ENCODE data around the gene PIM3.

The PIM3 gene

DNA sequence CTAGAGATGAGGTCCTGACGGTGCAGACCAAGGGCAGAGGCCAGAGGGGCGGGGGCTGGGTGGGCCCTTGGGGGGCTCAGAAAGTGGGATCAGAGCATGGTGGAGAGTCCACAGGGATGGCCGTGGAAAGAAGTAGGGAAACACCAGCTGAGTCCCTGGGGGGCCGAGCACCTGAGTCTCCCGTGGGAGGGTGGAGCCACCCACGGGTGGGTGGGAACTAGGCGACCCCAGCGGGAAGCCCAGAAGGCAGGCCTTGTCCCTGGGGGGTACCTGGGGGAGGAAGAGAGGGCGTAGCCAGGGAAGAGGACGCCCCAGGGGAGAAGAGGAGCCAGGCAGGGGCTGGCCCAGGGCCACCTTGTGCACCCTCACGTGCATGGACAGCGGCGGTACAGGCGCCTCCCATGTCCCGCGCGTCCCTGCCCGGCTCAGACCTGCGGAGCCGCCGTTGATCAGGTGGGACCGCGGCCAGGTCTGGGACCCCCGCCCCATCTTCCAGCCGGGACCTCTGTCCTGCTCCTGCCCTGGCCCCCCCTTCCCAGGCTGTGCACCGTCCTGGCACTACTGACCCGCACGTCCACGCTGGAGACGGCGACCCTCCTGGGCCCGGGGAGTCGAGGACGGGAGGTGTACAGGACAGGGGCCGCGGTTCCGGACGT is 31.9 kb upstream of the PIM3 start:
- no peak for DNase-seq

DNA sequence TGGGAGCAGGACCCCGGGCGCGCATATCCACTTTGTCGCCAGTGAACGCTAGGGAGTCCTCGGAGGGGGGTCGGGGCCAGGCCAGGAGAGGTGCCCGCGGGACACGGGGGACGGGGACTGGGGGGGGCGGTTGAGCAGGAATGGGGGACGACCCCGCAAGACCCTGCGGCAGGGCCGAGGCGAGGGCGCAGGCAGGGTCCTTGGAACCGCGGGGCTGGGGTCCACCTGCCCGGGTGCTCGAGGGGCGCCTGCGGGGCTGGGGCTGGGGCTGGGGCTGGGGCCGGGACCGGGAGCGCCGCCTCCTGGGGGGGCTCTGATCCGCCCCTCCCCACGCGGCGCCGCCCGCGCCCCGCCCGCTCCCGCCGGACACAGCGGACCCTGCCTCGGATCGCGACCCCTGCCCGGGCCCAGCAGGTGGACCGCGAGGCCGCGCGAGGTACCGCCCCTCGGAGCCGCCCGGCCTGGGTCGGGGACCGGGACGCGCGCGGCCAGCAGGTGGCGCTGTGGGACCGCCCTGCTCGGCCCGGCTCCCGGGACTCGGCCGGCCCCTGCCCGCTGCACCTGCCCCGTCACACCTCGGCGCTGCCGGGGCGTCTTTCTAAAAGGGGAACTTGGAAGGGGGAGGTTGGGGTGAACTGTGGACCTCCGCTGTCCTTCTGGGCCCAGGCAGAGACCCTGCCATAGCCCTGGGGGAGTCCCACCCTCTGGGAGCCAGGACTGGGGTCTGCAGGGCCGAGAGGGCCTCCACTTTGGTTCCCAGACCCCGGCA is 31.2 kb upstream of the PIM3 start:
- peak; percentile 10 for DNase-seq

DNA sequence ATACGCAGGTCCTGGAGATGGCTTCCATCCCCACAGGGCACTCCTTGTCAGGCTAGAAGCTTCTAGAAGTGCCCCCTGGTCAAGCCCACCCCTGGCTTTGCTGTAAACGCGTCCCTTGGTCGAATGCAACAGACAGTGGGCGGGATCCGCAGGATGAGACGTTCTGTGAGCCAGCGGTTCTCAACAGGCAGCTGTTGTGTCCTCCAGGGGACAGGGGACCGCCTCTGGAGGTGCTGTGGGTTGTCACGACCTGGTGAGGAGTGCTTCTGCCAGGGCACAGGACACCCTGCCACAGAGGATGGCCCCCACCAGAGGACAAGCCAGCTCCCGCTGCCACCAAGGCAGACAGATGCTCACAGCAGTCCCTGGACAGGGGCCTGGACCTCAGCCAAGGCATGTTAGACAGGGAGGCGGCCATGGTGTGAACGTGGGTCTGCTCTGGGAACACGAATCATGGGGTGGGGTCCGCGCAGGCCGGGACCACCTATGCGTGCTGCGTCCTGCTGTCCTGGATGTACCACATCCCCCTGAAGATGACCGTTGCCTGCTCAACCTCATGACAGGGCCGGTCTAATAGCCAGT is 30.5 kb upstream of the PIM3 start:
- DNase-seq: no peak

DNA sequence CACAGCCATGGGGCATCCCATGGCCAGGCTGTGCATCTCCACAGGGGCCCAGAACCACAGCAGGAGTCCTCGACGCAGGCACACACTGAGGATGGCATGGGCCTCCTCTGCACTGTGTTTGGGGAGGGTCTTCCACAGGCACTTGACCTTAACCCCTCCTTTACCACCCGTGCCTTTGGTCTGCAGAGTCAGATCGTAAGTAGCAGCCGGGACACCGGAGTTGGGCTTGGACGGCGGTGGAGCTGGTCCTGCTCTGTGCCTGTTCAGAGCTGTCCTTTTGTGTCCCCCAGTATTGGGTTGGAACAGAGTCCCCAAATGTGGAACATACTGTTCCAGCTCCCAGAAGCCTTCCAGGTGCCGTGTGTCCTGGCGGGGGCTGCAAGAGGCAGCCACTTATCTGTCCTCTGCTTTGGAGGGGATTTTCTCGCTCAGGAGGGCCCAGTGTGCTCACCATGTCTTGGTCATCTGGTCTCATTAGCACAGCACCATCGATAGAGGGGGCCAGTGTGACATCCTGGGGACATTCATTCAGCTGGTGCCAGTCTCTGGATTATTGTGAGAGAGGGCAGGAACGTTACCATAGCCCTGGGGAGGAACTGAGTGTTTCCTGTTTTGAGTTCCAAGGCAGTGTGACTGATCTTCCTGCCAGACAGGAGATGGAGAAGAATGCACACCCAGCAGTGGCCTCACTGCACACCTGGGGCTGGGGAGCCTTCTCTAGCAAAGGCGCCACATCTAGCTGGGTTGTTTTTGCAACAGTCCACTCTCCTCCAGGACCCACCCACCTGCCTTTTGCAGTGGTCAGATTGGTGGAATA is 29.8 kb upstream of the PIM3 start:
- peak; percentile 57 for DNase-seq

DNA sequence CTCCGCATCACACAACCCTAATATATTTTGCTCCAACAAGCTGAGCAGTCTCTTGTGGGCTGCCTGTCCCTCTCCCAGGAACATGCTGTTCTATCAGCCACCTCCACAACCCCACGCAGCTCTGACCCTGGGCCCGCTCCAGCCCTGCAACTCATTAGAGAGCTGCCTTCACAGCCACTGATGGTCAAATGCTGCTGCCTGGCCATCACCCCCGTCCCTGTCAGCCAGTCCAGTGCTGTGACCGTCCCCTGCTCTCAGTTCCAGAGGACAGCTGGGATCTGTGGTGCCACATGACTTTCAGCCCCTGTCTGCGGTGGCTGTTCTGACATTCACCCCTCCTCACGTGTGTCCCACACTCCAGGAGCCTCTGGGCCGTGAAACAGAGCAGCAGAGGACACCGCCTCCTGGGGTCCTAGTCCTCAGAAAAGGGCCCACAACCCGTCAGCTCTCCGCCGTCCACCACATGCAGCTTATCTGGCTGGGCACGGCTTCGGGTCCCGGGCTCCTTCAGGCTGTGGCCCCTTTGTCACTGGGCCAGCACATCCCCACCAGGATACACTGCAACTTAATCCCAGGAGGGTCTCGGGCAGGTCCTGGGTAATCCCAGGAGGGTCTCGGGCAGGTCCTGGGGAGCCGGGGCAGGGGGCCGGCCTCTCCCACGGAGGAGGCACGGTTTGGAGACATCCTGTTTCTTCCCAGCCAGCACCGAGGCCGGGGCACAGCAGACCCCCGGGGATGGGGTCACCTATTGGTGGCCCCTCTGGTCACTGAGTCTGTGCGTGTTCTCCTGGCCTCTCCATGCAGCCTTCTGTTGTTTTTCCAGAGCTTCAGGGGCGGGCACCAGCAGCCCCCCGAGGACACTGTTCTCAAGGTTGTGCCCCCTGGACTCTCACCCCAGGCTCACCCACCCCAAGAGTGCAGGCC is 27.1 kb upstream of the PIM3 start:
- no peak for DNase-seq

DNA sequence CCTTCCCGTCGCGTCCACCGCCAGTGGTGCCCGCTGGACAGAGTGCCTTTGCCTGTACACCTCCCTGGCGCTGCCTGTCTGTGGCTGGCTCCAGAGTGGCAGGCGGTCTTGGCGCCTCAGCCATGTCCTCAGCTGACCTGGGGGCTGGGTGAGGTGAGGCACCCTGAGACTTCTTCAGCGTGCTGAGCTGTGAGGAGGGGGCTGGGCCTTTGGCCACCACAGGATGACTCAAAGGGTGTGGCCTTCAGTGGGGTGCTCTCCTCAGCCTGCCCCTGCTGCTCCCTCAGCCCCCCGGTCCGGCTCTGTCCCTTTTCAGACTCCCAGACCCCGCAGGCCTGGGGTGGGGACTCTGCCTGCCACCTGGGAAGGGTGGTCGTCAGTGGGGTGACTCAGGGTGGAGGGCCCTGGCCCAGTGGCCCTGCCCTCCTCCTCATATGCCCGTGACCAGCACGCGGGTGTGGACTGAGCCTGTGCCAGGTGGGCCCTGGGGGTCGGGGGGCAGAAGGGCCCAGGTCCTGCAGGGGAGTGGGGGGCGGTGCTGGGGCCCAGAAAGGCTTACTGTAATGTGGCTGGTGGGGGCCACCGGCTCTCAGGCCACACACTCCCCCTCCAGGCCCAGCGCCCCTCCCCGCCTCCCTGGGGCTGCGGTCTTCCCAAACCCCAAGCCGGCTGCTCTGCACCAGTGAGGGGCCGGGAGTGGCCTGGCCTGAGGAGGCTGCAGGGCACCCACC is 26.2 kb upstream of the PIM3 start:
- peak; percentile 31 for DNase-seq

DNA sequence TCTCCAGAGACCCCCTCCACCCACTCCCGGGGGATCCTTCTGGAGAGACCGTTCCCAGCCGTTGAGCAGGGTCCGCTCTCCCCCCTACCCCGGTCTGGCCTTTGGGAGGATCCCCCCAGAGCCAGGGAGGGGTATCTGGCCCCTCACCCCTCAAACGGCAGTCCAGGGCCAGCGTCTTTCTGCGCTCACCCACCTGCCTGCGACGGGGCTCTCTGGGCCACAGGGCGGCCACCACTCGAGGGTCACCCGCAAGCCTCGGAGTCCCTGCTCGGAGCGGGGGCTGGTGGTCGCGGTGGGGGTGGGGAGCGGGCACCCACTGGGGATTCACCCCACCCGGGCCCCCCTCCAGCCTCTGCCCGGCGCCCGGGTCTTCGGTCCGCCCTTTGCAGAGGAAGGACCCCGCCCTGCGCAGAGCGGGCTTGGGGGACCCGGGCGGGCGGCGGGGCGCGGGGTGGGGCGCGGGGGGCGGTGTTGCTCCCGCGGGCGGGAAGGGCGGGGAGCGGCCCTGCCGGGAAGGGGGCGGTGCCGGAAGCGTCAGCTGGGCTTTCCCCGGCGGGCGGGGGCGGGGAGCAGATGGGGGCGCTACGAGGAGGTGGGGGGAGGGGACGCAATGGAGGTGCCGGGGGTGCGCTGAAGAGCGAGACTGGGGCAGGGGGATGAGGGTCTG is 25.5 kb upstream of the PIM3 start:
- DNase-seq: peak; percentile 58

DNA sequence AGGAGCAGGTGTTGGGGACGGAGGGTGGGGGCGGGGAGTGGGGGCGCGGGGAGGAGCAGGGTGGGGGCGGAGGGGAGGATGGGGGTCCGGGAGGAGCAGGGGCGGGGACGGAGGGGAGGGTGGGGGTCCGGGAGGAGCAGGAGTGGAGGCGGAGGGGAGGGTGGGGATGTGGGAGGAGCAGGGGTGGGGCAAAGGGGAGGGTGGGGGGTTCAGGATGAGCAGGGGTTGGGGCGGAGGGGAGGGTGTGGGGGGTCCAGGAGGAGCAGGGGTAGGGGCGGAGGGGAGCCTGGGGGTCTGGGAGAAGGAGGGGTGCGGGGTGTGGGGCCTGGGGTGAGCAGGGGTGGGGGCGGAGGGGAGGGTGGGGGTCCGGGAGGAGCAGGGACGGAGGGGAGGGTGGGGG is 25.0 kb upstream of the PIM3 start:
- DNase-seq: no peak

DNA sequence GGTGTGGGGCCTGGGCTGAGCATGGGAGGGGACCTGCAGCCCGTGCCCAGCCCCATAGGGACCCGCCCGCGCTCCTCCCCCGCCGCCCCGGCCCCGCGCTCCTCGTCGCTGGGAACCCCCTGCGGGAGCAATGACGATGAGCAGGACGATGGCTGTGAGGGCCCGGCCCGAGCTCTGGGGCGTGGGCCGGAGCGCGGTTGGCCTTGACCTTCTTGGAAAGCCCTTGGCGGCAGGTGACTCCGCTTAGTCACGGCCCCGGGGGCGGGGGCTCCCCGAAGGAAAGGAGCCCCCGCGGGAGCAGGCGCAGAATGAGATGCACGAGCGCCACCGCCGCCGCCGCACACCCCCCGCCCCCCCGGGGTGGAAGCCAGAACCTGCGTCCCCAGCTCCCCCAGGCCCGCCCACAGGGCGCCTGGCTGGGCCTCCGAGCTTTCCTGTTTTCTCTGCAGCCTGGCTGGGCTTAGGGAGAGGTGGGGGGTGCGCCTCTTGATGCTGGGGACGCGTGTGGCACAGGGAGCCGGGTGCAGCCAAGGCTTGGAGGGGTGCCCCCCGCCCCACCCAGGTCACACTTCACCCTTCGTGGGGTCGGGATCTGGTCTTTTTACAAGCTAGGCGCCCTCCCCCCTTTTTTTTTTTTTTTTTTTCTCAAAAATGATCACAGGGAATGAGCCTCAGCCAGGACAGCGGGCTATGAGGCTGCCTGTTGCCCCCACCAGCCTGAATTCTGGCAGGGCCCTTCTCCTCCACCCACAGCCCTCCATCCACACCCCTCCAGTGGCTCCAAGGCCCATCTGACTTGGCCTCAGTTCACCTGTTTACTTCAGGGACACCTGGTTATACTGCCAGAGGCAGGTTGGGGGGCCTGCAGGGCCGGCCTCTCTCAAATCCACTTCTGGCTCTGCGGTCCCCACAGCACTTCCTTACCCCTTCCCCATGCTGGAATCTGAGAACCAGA is 24.3 kb upstream of the PIM3 start:
- peak; percentile 51 for DNase-seq

DNA sequence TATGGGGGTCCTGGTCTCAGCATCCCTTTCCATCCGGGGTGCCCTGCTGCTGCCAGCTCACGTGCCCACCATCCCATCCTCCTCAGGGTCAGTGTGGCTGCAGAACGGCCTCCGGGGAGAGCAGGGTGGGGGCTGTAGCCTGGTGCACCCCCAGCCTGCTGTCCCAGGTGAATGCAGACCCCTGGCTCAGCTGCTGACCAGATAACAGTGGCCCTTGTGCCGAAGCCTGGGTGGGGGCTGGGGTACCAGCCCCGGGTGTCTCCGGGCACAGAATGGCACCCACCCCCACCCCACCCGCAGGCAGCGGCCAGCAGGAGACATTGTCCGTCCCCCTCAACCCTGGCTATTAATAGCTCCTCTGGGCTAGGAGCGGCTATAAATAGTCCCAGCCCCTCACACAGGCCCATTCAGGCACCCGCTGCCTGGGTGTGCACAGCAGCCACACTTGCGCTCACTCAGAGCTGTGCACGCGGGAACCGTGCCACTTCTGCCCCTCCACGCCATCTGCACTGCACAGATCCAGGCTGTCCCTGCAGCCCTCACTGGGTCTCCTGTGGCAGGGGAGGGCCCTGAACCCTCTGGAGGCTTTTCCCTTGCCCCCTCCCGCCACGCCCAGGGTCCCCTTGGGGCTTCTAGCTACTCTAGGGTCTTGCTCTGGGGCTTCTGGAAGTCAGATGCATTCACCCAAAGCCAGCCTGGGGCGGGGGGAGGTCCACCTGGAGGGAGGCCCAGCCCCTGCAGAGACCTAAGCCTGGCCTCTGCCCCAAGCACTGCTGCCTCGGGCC is 23.4 kb upstream of the PIM3 start:
- no peak for DNase-seq

DNA sequence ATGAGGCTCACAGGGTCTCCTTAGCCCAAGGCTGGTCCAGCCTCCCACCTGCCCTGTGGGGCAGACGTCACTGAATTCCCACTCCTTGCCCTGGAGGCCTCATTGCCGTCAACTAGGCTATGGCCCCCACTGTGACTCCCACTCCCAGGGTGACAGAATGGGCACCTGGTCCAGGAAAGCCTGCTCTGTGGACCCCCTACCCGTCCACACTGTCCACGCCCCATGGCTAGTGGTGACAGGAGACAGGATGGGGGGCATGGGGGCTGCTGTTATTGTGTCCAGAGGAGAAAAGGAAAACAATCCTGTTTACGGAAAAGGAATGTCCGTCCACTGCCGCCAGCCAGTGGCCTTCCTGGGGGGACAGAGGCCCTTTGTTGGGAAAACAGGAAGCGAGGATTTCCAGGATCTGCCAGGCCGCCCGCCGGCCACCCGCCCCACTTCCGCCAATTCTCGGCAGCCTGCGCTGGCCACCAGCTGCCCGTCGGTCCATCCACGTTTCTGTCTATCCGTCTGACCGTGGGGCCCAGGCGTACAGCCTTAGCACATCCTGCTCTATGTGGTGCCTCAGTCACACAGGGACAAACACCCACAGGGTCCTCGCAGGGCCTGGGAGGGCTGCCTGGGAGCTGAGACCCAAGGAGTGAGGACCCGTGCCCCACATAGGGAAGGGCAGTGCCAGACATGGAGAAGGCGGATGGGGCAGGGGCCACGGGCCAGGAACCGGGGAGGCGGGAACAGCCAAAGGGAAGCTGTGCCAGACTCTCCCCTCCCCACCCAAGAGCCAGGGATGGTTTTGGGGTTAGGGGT is 22.6 kb upstream of the PIM3 start:
- no peak for DNase-seq

DNA sequence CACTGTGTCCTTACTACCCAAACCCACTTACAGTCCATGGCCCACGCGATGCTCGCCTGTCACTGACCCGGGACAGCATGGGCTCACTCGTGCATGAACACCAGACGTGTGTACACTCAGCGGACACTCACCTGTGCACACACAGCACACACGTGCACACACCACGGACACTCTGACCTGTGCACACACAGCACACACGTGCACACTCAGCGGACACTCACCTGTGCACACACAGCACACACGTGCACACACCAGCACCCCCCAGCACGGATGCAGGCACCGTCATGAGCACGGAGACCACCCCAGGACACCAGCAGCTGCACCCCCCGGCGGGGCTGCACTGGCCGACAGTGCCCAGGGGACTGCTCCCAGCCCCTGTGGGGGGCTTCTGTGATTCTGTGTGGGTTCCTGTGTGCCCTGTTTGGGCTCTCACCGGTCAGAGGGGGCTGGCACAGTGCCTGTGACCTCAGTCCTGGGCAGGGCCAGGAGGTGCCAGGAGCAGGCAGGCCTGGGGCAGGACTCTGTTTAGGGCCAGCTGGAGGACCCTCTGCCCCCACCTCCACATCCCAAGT is 21.9 kb upstream of the PIM3 start:
- DNase-seq: no peak

DNA sequence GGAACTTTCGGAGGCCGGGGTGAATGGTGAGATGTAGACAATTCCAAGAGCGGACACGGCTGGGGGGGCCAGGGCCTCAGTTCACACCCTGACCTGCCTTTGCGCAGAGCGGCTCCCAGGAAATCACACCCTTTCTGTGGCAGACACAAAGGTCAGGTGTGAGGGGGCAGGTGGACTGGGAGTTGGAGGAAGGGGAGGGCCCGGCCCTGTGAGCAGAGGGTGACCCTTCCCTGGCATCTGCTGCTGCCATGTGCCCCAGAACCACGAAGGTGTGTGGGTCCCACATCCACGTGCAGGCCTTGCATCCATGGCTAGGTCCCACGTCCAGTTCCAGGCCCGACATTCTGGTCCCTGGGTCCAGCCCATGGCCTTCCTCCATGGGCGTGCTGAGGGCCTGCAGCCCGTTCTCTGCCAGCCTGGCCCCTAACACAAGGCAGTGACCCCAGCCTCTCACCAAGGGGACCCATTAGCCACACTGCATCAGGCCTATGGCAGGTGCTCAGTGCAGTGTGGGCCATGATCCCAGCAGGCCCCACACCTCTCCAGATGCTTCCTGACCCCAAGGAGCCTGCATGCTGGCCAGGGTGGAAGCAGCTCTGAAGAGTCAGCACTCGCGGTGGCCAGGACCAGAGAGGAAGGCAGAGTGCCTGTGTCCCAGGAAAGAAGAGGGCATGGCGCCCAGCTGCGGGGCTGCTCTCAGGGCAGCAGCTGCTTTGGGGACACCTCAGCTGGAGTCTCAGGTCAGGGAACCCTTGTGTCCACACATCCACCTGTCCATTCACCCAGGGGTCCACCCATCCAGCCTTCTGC is 18.9 kb upstream of the PIM3 start:
- DNase-seq: no peak

DNA sequence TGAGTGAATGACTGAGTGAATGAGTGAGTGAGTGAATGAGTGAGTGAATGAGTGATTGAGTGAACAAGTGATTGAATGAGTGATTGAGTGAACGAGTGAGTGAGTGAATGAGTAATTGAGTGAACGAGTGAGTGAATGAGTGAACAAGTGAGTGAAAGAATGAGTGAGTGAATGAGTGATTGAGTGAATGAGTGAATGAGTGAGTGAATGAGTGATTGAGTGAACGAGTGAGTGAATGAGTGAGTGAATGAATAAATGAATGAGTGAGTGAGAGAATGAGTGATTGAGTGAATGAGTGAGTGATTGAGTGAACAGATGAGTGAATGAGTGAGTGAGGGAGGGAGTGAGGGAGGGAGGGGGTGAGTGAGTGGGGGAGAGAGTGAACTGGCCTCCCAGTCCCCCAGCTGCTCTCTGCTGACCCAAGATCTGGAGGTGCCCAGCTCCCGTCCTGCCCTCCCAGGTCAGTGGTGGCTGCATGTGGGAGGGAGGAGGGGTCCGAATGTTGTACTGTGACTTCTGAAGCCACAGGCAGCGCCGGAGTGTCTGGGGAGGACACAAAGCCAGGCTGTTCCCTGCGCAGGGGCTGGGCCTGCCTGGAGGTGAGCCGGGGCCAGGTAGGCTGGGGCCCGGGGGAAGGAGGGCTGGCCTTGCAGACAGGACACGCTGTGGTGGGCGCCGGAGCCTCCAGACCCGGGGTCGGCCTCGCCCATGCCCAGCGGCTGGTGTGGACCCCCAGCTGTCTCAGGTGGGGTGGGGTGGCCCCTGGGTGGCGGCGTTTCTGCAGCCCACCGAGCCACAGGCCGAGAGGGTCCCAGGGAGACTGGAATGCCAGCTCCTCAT is 17.8 kb upstream of the PIM3 start:
- no peak for DNase-seq

DNA sequence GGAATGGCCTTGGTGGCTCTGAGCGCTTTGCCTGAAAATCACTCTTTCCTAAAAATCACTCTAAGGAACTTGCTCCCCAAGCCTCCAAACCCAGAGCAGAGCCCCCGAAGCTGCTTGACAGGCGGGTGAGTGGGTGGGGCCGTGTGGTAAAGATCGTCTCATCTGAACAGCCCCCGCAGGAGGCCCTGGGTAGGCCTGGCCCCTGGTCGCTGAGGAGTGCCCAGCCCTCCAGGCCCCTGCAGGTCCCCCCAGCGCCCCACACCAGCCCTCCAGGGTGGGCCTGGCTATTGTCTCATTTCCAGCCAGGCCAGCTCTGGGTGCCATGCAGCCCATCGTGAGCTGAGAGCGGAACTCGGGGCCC is 17.2 kb upstream of the PIM3 start:
- DNase-seq: no peak
